SK-N-SH (cell line): ENCODE results near the gene CDK5RAP2.

Experiments
- EP300 ChIP-seq, 2 experiments: IDR thresholded peaks; 2 replicates each; pipeline versions ENCODE4 v1.4.0 to v1.6.1; 2012; ENCODE audit warnings: borderline replicate concordance in 1 of 2, low read depth in 1 of 2, low read length in 1 of 2
- FOXM1 ChIP-seq: IDR thresholded peaks from 2 replicates; pipeline ENCODE4 v1.4.0; 2012; ENCODE audit warnings: low read depth, mild to moderate bottlenecking
- GATA2 ChIP-seq: sonication (generic); formaldehyde crosslinking; IDR thresholded peaks from 2 replicates; pipeline ENCODE4 v1.5.0; 2020; ENCODE audit warnings: mild to moderate bottlenecking, missing genetic modification reagents
- IRF3 ChIP-seq: fragments of 150-350 bp; IDR thresholded peaks from 2 replicates; pipeline ENCODE4 v1.6.1; 2016; ENCODE audit warnings: mild to moderate bottlenecking, low read depth, low read length
- JUND ChIP-seq: IDR thresholded peaks from 2 replicates; pipeline ENCODE4 v1.4.0; 2012
- MAX ChIP-seq: IDR thresholded peaks from 2 replicates; pipeline ENCODE4 v1.4.0; 2012; ENCODE audit warnings: low read depth
- PBX3 ChIP-seq: IDR thresholded peaks from 2 replicates; pipeline ENCODE4; 2012
- RAD21 ChIP-seq: IDR thresholded peaks from 2 replicates; pipeline ENCODE4 v1.6.1; 2012; ENCODE audit warnings: mild to moderate bottlenecking, low read length
- REST ChIP-seq: IDR thresholded peaks from 2 replicates; pipeline ENCODE4 v1.6.1; 2012; ENCODE audit warnings: mild to moderate bottlenecking, low read depth, low read length, moderate library complexity
- TCF12 ChIP-seq: IDR thresholded peaks from 2 replicates; pipeline ENCODE4 v1.4.0; 2012
- YY1 ChIP-seq: IDR thresholded peaks from 2 replicates; pipeline ENCODE4 v1.4.0; 2012; ENCODE audit warnings: low read depth, mild to moderate bottlenecking
- ZBTB33 ChIP-seq: IDR thresholded peaks from 2 replicates; pipeline ENCODE4 v1.4.0; 2012; ENCODE audit warnings: low read depth, borderline replicate concordance
- TF ChIP-seq, protein P1 (sequence below): fragments of 200-600 bp; sonication (generic); IDR thresholded peaks from 2 replicates; pipeline ENCODE4 v1.6.1; 2017; ENCODE audit warnings: antibody characterized with exemption, mild to moderate bottlenecking, moderate library complexity

- no peak for TF ChIP-seq MAX
- TF ChIP-seq IRF3 = no peak
- TF ChIP-seq, protein P1, sequence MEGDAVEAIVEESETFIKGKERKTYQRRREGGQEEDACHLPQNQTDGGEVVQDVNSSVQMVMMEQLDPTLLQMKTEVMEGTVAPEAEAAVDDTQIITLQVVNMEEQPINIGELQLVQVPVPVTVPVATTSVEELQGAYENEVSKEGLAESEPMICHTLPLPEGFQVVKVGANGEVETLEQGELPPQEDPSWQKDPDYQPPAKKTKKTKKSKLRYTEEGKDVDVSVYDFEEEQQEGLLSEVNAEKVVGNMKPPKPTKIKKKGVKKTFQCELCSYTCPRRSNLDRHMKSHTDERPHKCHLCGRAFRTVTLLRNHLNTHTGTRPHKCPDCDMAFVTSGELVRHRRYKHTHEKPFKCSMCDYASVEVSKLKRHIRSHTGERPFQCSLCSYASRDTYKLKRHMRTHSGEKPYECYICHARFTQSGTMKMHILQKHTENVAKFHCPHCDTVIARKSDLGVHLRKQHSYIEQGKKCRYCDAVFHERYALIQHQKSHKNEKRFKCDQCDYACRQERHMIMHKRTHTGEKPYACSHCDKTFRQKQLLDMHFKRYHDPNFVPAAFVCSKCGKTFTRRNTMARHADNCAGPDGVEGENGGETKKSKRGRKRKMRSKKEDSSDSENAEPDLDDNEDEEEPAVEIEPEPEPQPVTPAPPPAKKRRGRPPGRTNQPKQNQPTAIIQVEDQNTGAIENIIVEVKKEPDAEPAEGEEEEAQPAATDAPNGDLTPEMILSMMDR = no peak
- TF ChIP-seq FOXM1 = no peak
- no peak for TF ChIP-seq JUND
- TF ChIP-seq GATA2 (CRISPR knock-in tag) = no peak
- no peak for TF ChIP-seq RAD21
- no peak for TF ChIP-seq EP300 (IDR thresholded peaks at IDR 0.05; ENCODE audit: borderline replicate concordance in 1 of 2, low read depth in 1 of 2, low read length in 1 of 2)
- TF ChIP-seq PBX3 = no peak
- TF ChIP-seq TCF12 = no peak
- no peak for TF ChIP-seq YY1
- TF ChIP-seq REST = no peak
- TF ChIP-seq ZBTB33 = no peak
These were observed 141.9 kb downstream of the CDK5RAP2 start for GRCh38 chr9:120438111-120438510.
